HG02943 (cell line): ENCODE data around the gene UCK1.
A peak's percentile ranks its signal among the peaks of the same experiment; 100 is the strongest.
"Not testable (repeated sequence)": the region's sequence is repeated elsewhere in the genome, so short reads cannot be mapped to it uniquely, and the experiment has no call there.

ENCODE experiments used
- ATAC-seq: cut with Tn5 transposase; IDR thresholded peaks from one replicate; pipeline ENCODE4 v1.9.1; 2021; ENCODE audit warnings: mild to moderate bottlenecking, low read depth, moderate library complexity; ENCODE audit not compliant: unreplicated experiment

Gene UCK1

GRCh38 chr9:131524665-131525315 is 6.3 kb downstream of the UCK1 start:
- ATAC-seq: no peak

- ATAC-seq: no peak
Measured at GRCh38 chr9:131523451-131524435, 7.3 kb downstream of the UCK1 start.

- no peak for ATAC-seq
Measured at GRCh38 chr9:131523086-131523388, 8.0 kb downstream of the UCK1 start.

GRCh38 chr9:131522257-131523085 is 8.6 kb downstream of the UCK1 start:
- no peak for ATAC-seq

- no peak for ATAC-seq
Measured at GRCh38 chr9:131521822-131522221, 9.2 kb downstream of the UCK1 start.

GRCh38 chr9:131521203-131521602 is 9.9 kb downstream of the UCK1 start:
- no peak for ATAC-seq

- ATAC-seq: no peak
Measured at GRCh38 chr9:131520503-131520902, 10.6 kb downstream of the UCK1 start.

GRCh38 chr9:131518553-131518952 is 12.5 kb downstream of the UCK1 start:
- no peak for ATAC-seq

- ATAC-seq: no peak
Measured at GRCh38 chr9:131517761-131518190, 13.3 kb downstream of the UCK1 start.

- no peak for ATAC-seq
Measured at GRCh38 chr9:131516930-131517329, 14.1 kb downstream of the UCK1 start.

GRCh38 chr9:131516100-131516499 is 15.0 kb downstream of the UCK1 start:
- no peak for ATAC-seq

GRCh38 chr9:131515559-131516031 is 15.5 kb downstream of the UCK1 start:
- ATAC-seq: not testable (repeated sequence)

- no peak for ATAC-seq
Measured at GRCh38 chr9:131513177-131513576, 17.9 kb downstream of the UCK1 start.

- ATAC-seq: no peak
Measured at GRCh38 chr9:131511880-131512279, 19.2 kb downstream of the UCK1 start.

GRCh38 chr9:131511416-131511815 is 19.6 kb downstream of the UCK1 start:
- no peak for ATAC-seq

GRCh38 chr9:131505012-131505411 is 26.1 kb downstream of the UCK1 start:
- no peak for ATAC-seq

GRCh38 chr9:131503626-131504465 is 27.2 kb downstream of the UCK1 start:
- no peak for ATAC-seq

GRCh38 chr9:131502781-131503625 is 28.1 kb downstream of the UCK1 start, which contains the start of gene POMT1:
TSS of gene POMT1 (plus strand) at chr9:131502918. CDS start at chr9:131504219, 1,301 bp downstream.
- ATAC-seq: peak; percentile 75
